Esophagus muscularis mucosa (tissue), 4 donors: ENCODE data around the gene KDM4F.

Experiments used
- CTCF ChIP-seq, 3 experiments: fragments of 200-600 bp in 2 of 3; fragments of 450-650 bp in 1 of 3; sonication (generic) in 2 of 3; IDR thresholded peaks; one replicate each; pipeline ENCODE4 v1.5.1; 2017 to 2019; ENCODE audit warnings: antibody characterized with exemption in 3 of 3, mild to moderate bottlenecking in 2 of 3, moderate library complexity in 1 of 3
- EP300 ChIP-seq: sonication (generic); formaldehyde crosslinking; IDR thresholded peaks from one replicate; pipeline ENCODE4 v1.6.1; 2017; ENCODE audit warnings: antibody characterized with exemption
- POLR2A ChIP-seq: fragments of 450-650 bp; IDR thresholded peaks from one replicate; pipeline ENCODE4 v1.6.1; 2017; ENCODE audit warnings: antibody characterized with exemption, moderate library complexity, mild to moderate bottlenecking, low read depth
- POLR2AphosphoS5 ChIP-seq, 2 donors: sonication (generic); formaldehyde crosslinking; IDR thresholded peaks; one replicate each; pipeline ENCODE4 v1.6.1; 2017; ENCODE audit warnings: antibody characterized with exemption in 2 of 2

GRCh38 chr11:95050595-95051202 is 1.5 kb downstream of the KDM4F start:
- TF ChIP-seq CTCF (IDR thresholded peaks at IDR 0.05) (no peak), EP300 (no peak), POLR2A (no peak), POLR2AphosphoS5 (IDR thresholded peaks at IDR 0.05) (no peak)
